HL-60/S4 (cell line): ENCODE measurements around the gene PVALEF.
"Not testable (repeated sequence)": the region's sequence is repeated elsewhere in the genome, so short reads cannot be mapped to it uniquely, and the experiment has no call there.

Source experiments
- in situ Hi-C: fragments of 300-500 bp; cut with MboI; formaldehyde crosslinking; loops from 2 replicates; pipeline ENCODE4 v1.14.3; 2022; ENCODE audit warnings: low sequenced_read_pairs

PVALEF gene

DNA sequence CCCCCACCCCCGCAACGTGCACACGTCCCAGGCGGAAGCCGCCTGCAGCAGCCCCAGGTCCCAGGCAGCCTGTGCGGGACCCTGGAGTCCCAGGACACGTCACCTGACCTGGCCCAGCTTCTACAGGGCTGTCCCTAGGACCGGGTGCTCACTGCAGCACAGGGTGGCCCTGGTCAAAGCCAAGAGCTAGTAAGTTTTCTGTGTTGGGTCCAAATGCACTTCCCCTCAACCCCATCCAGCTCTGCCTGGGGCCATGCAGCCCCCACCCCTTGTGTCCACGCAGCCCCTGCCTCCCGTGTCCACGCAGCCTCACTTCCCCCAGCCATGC, 22.1 kb upstream of the PVALEF start:
- in situ Hi-C loops, result no loop called here

DNA sequence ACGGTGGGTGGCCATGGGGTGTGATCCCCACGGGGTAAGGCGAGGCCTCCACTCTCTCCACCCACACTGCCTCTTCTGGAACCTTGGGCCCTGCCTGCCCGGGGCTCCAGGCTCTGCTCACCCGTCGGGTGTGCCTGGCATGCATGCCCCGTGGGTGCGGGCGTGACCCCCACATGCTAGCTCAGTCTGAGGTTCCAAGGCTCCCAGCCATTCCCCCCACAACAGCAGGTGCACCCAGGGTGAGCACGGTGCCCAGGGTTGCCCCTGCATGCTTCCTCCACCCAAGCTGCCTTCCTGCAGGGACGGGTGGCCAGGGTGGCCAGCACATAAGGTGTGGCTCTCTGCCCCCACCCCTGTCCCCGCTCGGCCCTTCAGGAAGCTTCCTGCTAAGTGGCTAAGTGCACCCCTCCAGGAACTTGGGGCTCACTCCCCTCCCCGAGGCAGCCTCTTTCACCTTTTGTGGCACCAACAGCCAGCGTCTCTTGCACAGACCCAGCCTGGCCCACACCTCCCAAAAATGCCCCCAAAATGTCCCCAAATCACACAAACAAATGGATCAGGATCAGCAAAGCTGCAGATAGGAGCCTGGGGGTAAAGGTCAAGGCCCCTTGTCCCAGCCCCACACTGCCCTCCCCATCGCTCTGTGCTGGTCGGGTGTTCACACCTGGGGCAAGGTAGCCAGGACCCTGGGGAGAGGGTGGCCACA, 21.4 kb upstream of the PVALEF start:
- in situ Hi-C loops, result no loop called here

DNA sequence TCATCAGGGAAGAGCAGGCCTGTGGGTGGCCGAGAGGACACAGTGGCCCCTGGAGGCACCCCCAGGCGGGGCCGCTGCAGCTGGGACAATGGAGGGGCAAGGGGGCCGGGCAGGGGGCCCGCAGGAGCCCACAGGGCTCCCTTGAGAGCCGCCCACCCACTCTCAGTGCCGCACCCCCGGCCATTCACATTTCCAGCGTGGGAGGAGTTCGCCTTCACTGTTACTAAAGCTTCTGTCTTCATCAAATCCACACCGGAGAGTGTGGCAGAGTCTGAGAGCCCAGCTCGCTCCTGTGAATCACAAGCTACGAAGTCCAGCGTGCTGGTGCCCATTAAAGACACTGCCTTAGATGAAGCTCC, 20.9 kb upstream of the PVALEF start:
- in situ Hi-C loops, result no loop called here

DNA sequence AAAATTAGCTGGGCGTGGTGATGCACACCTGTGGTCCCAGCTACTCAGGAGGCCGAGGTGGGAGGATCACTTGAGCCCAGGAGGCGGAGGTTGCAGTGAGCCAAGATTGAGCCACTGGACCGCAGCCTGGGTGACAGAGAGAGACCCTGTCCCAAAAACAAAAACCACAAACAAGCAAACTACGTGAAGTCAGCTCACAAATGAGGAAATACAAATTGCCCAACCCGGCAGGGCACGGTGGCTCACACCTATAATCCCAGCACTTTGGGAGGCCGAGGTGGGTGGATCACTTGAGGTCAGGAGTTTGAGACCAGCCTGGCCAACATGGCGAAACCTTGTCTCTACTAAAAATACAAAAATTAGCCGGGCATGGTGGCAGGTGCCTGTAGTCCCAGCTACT, 19.1 kb upstream of the PVALEF start:
- in situ Hi-C loops, result not testable (repeated sequence)

DNA sequence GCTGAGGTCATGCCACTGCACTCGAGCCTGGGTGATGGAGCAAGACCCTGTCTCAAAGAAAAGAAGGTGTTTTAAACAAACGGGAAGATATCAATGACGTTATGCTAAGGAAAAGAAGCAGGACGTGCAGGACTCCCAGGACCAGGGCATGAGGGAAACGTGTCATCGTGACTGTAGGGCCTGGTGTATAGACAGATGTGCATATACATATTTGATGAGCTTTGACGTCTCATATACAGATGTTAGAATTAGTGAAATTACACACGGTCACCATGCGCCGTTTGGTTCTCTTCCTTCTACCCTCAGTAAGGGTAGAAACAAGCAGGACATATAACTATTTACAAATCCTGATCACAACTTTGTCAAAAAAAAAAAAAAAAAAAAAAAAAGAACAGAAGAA, 17.6 kb upstream of the PVALEF start:
- in situ Hi-C loops, result no loop called here

DNA sequence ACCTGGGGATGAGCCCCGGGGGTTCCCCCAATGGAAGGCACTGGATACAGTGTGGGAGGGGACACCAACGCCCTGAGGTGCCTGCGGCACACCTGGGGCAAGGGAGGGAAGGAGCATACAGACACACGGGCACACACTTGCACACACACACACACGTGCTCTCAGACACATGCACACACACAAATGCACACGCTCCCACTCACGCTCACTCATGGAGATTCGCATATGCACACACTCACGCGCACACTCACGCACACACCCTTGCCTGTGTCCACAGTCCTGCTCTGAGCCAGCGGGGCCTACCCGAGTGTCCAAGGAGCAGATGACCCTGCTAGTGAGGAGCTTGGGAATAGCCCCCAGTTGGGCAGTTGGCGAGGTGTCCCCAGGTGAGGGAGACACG, 16.7 kb upstream of the PVALEF start:
- in situ Hi-C loops, result no loop called here

DNA sequence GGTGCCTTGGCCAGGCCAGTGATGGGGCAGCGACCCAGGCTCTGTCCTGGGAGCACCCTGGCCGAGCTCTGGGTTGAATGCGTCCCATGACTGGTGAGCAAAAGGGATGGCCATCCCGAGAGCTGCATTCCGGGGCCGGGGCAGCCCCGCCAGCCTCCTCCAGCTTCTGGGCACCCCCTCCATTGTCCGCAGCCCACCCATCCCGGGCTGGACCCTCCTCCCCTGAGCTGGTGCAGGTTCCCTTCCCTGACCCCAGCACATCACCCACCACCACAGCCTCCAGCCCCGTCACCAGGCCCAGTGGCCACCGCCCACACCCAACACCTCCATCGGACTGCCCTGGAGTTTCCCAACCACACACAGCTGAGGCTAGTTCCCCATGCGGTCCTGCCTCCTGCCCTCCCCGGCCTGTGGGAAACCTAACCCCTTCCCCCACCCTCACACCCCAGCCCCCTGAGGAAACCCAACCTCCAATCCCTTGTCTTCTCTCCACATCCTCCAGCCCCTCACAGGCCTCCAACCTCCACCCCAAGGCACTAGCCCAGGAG, 16.2 kb upstream of the PVALEF start:
- in situ Hi-C loops, result no loop called here

DNA sequence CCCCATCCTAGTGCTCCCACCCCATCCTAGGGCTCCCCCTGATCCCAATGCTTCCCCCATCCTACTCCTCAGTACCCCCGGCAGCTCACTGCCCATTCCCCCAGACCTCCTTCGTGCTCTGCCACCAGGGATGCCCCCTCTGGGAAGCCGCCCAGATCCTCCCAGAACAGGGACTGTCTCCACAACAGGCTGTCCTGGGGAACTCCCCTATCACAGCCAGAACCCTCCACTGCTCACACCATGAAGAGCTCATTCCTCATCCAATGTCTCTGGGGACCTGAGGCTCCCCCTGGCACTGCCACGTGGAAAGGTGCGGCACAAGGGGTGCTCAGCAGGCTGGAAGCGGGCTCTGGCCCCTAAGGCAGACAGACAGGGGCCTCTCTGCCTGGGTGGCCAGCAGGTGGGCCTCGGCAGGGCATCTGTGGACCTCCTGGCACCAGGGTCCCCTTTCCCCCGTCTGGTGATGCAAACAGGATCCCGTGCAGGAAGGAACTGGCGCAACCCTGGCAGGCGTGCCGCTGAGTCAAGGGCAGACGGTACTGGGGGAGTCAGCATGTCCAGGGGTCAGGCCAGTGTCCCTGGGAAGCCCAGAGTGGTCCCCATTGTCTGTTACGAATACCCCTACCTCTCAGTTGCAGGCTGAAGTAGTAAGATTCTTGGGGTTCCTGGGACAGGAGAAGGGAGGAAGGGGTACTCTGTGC, 14.8 kb upstream of the PVALEF start:
- in situ Hi-C loops, result loop anchor here (5.0 kb wide), 1 partner anchor 87 kb away; the partner anchor contains the start of genes NDUFAF8 and TEPSIN

DNA sequence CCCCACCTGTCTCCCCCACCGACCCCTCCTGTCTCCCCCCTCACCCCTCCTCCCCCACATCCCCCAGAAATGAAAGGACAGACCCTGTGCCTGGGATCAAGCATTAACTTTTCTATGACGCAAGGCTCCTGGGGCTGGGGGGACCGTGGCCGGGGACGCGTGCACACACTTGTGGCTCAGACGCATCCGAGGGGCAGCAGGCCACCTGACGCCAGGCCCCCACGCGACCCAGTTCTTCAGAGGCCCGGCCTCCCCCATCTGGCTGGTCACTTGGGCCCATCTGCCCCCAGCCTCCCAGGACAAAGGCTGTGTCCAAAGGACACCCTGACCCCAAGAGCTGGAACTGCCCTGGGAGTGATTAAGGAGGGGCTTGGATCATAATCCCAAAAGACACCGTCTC, 14.0 kb upstream of the PVALEF start:
- in situ Hi-C loops, result loop anchor here (5.0 kb wide), 1 partner anchor 86 kb away; the partner anchor contains the start of genes NDUFAF8 and TEPSIN

DNA sequence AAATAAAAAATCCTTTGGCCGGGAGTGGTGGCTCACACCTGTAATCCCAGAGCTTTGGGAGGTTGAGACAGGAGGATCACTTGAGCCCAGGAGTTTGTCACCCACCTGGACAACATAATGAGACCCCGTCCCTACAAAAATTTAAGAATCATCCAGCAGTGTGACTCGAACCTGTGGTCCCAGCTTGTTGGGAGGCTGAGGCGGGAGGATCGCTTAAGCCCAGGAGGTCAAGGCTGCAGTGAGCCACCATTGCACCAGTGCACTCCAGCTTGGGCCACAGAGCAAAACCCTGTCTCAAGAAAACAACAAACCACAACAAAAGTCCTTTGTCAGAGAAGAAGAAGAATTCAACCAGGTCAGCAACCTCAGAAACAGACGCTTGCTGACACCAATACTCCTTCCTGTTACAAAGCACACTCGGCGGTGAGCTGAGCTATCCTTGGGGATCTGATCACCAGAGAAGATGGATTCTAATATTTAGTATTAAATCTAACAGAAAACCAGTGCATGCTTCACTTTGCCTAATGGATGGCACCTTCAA, 12.9 kb upstream of the PVALEF start:
- in situ Hi-C loops, result loop anchor here (5.0 kb wide), 1 partner anchor 85 kb away; the partner anchor contains the start of genes NDUFAF8 and TEPSIN

DNA sequence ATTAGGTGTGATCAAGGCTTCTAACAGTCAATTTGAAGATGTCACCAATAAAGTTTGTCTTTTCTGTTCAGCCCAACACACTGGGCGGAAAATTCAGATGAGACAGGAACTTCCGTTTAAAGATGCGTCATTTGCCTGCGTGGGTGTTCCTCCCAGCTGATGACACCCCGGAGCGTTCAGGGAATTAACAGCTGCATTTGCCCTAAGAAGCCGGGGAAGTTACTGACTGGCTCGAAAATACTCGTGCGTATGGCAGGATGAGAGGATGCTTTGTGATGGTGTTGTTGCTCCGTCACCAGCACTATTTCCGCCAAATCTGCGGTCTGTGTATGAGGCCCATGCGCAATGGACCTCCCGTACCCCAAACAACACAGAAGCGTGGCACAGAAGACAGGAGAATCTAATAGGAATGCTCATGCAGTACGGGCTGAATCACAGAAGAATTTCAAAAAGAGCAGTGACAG, 11.9 kb upstream of the PVALEF start:
- in situ Hi-C loops, result loop anchor here (5.0 kb wide), 1 partner anchor 84 kb away; the partner anchor contains the start of genes NDUFAF8 and TEPSIN

DNA sequence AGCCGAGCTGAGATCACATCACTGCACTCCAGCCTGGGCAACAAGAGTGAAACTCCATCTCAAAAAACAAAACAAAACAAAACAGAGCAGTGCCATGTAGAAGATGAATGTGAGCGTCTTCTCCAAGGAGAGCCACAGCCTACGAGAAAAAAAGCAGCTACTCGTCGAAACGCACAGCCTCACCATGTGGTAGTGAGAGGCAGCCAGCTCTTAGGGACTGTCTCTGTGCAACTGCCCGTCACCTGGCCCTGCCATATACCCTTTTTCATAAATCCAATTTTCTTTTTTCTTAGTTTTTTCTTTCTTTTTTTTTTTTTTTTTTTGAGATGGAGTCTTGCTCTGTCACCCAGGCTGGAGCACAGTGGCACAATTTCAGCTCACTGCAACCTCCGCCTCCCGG, 11.3 kb upstream of the PVALEF start:
- in situ Hi-C loops, result loop anchor here (5.0 kb wide), 1 partner anchor 83 kb away; the partner anchor contains the start of genes NDUFAF8 and TEPSIN

DNA sequence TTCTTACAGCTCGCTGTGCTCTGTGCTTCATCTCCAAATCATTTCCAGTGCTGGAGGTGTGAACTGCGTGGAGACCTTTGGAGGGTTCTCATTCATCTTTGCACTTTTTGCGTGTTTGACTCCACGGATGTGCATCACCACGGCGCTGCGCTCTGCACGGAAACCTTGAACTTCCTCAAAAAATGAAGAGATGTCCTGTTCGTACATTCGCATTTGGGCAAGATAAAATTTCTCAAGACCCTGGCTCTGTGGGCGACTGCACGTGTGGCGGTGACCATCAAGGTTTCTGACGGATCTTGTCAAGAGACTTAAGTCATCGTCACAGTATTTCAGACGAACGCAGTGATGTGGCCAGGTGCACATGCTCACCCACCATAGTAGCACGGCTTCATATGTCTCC, 10.3 kb upstream of the PVALEF start:
- in situ Hi-C loops, result loop anchor here (5.0 kb wide), 1 partner anchor 82 kb away; the partner anchor contains the start of genes NDUFAF8 and TEPSIN

DNA sequence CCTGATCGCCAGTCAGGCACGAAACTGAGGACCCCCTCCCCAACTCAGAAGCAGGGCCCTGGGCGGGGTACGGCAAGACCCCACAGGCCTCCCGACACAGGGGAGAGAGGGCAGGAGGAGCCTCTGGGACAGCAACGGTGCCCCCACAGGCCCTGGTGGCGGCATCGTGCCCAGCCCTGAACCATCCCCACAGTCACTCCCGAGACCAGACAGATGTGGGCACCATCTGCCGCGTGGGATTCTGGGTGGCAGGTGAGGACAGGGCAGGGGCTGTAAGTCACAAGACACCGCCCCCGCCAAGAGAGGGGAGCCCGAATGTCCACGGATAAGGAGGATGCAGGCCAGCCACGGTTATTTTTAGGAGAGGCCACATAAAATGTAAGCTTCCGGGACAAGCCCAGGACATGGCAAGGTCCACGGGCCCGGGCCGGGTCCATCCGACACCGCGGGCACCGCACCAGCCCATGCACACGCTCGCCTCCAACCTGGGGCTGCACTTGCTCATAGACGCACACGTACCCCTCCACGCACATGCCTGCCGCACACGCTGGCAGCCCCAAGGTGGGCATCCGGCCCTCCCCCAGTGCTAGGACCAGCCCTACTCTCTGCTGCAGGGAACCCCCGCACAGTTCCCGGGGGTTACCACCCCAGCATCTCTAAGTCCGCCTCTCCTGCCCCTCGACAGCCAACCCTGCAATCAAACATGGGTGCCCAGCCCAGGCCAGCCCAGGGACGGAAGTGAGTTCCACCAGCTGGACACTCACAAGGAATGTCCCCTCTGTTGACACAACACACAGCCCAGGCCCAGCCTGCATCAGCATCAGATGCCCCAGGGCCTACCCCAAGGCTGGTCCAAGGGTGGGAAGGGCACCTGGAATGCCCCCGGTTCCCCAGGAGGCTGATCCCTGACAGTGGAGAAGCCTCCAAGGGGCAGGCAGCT, 8.2 kb upstream of the PVALEF start:
- in situ Hi-C loops, result no loop called here

DNA sequence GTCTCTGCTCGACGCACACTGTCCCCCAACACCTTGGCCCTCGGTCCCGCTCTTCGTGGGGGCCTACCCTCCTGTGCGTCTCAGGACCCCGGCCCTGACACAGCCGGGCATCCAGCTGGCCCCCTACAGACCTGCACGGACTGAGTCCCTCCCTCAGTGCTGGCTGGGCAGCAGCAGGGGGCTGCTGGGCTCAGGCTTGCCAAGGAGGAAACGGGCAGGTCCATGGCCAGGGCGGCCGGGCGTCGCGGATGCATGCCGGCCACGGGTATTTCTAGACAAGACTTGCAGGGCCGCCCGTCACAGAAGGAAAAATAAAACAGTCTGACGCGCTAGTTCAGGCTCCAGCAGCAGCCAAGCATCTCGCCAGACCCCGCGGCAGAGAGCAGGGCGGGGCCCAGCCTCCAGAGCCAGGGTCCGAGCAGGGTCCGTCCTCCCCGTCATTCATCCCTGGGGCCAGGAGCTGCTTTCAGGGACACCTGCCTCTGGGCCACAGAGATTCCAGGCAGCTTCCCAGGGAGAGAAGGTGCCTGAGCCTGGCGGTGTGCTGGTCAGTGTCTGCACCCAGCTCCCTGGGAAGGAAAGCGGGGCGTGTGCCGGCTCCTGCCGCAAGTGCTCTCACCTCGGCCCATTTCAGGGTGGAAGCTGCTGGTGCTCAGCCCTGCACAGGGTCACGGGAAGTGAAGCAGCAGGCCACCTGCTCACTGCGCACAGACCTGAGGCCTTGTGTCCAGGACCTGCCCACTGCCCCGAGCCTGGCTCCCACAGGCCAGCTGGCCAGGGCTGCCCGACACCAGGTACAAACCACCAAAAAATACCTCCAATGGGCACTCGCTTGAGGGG, 7.2 kb upstream of the PVALEF start:
- in situ Hi-C loops, result no loop called here

DNA sequence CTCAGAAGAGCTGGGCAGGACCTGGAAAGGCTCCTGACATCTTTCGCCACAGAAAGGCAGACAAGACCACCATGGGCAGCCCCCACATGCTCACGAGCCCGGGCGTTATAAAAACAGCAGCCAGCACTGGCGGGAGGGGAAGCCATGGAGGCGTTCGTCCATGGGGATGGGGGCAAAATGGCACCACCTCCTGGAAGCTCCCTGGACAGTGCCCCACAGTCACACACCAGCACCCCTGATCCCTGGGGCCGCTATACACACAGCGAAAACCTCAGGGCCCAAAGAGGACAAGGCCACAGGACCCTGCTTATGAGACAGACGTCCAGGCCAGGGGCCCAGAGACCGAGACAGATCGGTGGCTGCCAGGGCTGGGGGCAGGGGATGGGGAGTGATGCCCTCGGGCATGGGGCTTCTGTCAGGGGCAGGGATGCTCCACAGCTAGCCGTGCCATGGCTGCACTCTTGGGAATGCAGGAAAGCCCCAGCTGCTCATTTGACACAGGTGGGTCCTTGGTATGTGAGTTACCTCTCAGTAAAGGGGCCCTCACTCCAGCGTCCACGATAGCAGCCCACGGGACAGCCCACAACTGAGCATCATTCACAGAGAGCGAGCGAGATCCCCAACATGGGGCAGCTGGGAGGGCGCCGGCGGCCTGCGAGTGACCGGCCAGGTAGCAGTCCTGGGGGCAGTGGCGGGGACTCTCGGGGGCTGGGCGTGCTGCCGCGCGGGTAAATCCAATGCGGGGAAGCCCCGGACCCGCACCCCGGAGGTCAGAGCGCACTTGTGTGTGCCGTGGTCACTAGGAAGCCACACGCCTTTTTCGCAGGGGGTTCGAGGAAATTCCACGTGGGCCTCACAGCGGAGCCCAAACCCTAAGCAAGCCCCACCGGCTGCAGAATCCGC, 6.4 kb upstream of the PVALEF start:
- in situ Hi-C loops, result no loop called here

DNA sequence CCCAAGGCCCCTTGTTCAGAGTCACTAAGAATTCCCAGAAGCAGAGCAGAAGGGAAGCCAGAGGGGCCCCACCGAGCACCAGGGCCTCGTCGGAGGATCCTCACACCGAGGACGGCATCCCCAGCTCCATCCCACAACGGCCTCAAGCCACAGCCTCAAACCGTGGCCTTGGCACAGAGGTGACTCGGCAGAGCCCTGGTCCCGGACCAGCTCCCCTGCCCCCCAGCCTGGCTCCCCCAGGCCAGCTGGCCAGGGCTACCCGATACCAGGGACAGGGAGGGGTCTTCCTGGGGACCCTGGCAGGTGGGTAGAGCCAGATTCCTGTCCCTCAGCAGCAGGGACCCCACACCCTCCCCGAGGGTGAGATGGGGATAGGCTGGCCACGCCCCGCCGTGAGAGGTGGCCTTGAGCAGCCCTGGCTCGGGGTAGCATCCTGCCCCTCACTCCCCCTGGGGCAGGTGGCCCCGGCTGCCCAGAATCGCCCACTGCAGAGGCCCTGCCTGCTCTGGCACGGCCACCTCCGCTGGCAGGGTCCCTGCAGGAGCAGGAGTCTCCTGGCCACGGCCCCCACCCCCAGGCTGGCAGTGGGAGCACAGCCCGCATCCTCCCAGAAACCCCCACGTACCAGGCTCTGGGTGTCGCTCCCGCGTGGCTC, 5.6 kb upstream of the PVALEF start:
- in situ Hi-C loops, result no loop called here

DNA sequence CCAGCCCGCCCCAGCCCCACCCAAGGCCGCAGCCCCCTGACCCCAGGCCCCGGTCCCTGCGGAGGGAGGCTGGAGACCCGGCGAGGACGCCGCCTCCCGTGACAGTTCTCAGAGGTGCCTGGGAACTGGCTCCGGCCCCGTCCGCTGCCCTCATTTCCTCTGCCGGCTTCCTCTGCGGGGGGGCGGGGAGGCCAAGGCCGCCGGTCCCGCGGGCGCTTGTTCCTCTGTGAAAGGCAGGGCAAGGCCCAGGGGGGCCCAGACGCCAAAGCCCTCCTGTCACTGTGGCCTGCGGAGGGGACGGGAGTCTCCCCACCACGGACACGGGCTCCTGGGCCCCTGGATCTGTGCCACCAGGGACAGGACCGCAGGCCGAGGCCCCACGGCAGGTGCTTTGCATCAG, 5.0 kb upstream of the PVALEF start:
- in situ Hi-C loops, result no loop called here
